Smooth muscle cell (in vitro differentiated cells): Measurements from ENCODE around the gene VAV3. TPM values are rescaled to one million over a fixed set of nuclear protein-coding genes. Genes with fewer than 3 reads are reported as not detected.

Experiments
- DNase-seq: peaks from one replicate; lab custom pipeline; 2025; ENCODE audit not compliant: unreplicated experiment; lab: John Stamatoyannopoulos, UW
- H2AFZ ChIP-seq: fragments of 200-600 bp; sonication (generic); 2 replicates; pipeline ENCODE4 v1.6.0; 2016; ENCODE audit warnings: antibody characterized with exemption, low read depth, mild to moderate bottlenecking
- H3F3A ChIP-seq: fragments of 200-600 bp; sonication (generic); 2 replicates; pipeline ENCODE4 v1.6.0; 2017; ENCODE audit warnings: antibody characterized with exemption, low read depth
- H3K27ac ChIP-seq: fragments of 200-600 bp; sonication (generic); 2 replicates; pipeline ENCODE4 v1.5.1; 2016; ENCODE audit warnings: low read depth, mild to moderate bottlenecking
- H3K27me3 ChIP-seq: fragments of 200-600 bp; sonication (generic); 2 replicates; pipeline ENCODE4 v1.6.1; 2016; ENCODE audit warnings: low read depth, mild to moderate bottlenecking
- H3K36me3 ChIP-seq: fragments of 200-600 bp; sonication (generic); 2 replicates; pipeline ENCODE4 v1.5.1; 2016; ENCODE audit warnings: low read depth
- H3K4me1 ChIP-seq: fragments of 200-600 bp; sonication (generic); 2 replicates; pipeline ENCODE4 v1.5.1; 2016; ENCODE audit warnings: low read depth
- H3K4me2 ChIP-seq: fragments of 200-600 bp; sonication (generic); 2 replicates; pipeline ENCODE4 v1.6.0; 2016; ENCODE audit warnings: mild to moderate bottlenecking
- H3K4me3 ChIP-seq: fragments of 200-600 bp; sonication (generic); 2 replicates; pipeline ENCODE4 v1.5.1; 2016; ENCODE audit warnings: mild to moderate bottlenecking
- H3K79me2 ChIP-seq: fragments of 200-600 bp; sonication (generic); 2 replicates; pipeline ENCODE4 v1.6.0; 2016; ENCODE audit warnings: low read depth, mild to moderate bottlenecking
- H3K9ac ChIP-seq: fragments of 200-600 bp; sonication (generic); 2 replicates; pipeline ENCODE4 v1.6.0; 2016; ENCODE audit warnings: low read depth
- H3K9me3 ChIP-seq: fragments of 200-600 bp; sonication (generic); replicated peaks from 2 replicates; pipeline ENCODE4 v1.5.1; 2016; ENCODE audit warnings: low read depth
- H4K20me1 ChIP-seq: fragments of 200-600 bp; sonication (generic); 2 replicates; pipeline ENCODE4 v1.6.0; 2016; ENCODE audit warnings: low read depth
- WGBS: methylation state at CpG from one replicate; pipeline ENCODE4 v1.1.7; 2016; ENCODE audit warnings: low lambda C conversion rate; 5-methylcytosine and 5-hydroxymethylcytosine counted together
- polyA plus RNA-seq: library from polyadenylated mRNA; unstranded; fragments of >200 nt; fragmentation: Nextera tagmentation; extraction: Ambion mirVana; gene quantifications from 2 replicates; pipeline ENCODE4 v1.2.1, GENCODE V29; 2016
- total RNA-seq: library from RNA; depleted of rRNA; stranded (reverse); fragments of >200 nt; gene quantifications from 2 replicates; pipeline ENCODE4 v1.2.3, GENCODE V29; 2014
- TF ChIP-seq, protein P1 (sequence below): fragments of 200-600 bp; sonication (generic); IDR thresholded peaks from 2 replicates; pipeline ENCODE4 v1.5.1; 2017; ENCODE audit warnings: borderline replicate concordance, mild to moderate bottlenecking, antibody characterized with exemption; ENCODE audit not compliant: insufficient read depth, poor library complexity, severe bottlenecking

Gene VAV3
- total and polyA plus RNA-seq, 2 experiments from 2014 or later = 0.62 to 10.1 TPM

DNA sequence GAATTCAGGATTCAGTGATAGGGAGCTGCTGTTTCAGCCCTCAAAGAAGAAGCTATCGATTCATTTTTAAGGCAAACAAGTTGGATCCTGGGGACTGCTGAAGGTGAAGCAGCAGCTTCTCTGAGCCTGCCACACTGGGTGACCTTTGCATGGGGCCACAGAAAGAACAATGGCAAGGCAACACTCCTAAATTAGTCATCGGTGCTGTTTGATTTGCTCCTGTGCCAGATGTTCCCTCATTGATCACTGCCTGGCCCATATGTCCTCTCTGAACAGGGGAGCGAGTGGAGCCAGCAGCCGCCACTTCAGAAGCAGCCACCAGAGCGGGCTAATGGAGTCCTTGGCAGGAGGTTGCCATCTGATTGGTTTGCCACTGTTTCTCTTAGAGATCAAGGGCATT lies 432.7 kb downstream of the VAV3 start:
- Histone ChIP-seq H3K27me3 (no peaks in the 10 kb centered on the region), H3K4me3 (no peak overlapping the region), H3K4me2 (no peak overlapping the region), H2AFZ (no peak overlapping the region), H3K36me3 (no peaks in the 10 kb centered on the region), H4K20me1 (no peaks in the 10 kb centered on the region), H3F3A (no peaks in the 10 kb centered on the region), H3K9ac (no peak overlapping the region), H3K4me1 (no peaks in the 10 kb centered on the region), H3K79me2 (no peaks in the 10 kb centered on the region), H3K9me3 (no peaks in the 10 kb centered on the region), H3K27ac (no peak overlapping the region)
- WGBS = 94% methylated on average over 5 of the region's 5 CpGs
- DNase-seq = no peak
- TF ChIP-seq, protein P1, sequence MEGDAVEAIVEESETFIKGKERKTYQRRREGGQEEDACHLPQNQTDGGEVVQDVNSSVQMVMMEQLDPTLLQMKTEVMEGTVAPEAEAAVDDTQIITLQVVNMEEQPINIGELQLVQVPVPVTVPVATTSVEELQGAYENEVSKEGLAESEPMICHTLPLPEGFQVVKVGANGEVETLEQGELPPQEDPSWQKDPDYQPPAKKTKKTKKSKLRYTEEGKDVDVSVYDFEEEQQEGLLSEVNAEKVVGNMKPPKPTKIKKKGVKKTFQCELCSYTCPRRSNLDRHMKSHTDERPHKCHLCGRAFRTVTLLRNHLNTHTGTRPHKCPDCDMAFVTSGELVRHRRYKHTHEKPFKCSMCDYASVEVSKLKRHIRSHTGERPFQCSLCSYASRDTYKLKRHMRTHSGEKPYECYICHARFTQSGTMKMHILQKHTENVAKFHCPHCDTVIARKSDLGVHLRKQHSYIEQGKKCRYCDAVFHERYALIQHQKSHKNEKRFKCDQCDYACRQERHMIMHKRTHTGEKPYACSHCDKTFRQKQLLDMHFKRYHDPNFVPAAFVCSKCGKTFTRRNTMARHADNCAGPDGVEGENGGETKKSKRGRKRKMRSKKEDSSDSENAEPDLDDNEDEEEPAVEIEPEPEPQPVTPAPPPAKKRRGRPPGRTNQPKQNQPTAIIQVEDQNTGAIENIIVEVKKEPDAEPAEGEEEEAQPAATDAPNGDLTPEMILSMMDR = no peak

DNA sequence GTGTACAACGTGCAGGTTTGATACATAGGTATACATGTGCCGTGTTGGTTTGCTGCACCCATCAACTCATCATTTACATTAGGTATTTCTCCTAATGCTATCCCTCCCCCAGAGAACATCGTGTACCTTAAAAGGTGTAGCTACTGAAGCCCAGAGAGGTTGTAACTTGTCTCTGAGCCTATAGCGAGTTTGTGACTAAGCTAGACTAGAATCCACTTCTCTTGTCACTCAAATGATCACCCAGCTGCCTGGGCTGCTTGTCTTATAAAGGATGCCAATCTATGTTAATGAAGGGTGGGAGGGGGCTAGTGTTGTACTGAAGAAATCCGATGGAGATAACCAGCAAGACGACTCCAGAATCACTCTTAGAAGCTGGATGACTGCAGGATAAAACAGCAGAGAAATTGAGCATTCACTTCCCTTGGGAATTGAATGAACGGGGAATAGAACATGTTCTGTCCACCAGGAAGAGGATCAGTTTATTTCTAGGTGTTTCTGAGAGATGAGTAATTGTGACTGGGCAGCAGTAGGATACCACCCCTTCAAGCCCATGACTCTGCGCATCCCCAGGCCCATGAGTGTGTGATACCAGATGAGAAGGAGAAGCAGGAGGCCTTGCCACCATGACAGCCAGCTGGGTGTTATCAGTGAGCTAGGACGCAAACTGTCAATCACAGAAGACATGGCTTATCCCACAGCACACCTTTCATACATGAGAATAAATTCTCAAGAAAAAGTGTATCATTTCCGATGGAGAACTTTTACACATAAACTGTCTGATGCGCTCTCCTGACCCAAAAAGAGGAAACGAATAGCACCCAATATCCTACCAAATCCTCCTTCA lies 433.7 kb downstream of the VAV3 start:
- no peaks in the 10 kb centered on the region for H3K9me3 ChIP-seq
- no peak overlapping the region for H2AFZ ChIP-seq
- no peak overlapping the region for H3K4me2 ChIP-seq
- DNase-seq = no peak
- TF ChIP-seq, protein P1 = no peak
- H3K36me3 ChIP-seq = no peaks in the 10 kb centered on the region
- H3K9ac ChIP-seq = peak overlapping the region; percentile 27
- no peaks in the 10 kb centered on the region for H3K79me2 ChIP-seq
- WGBS = 79% methylated on average over 12 of the region's 12 CpGs
- peak overlapping the region; percentile 51 for H3K27ac ChIP-seq
- no peaks in the 10 kb centered on the region for H3K27me3 ChIP-seq
- no peaks in the 10 kb centered on the region for H4K20me1 ChIP-seq
- H3K4me1 ChIP-seq = no peaks in the 10 kb centered on the region
- H3K4me3 ChIP-seq = no peak overlapping the region
- H3F3A ChIP-seq = no peaks in the 10 kb centered on the region

DNA sequence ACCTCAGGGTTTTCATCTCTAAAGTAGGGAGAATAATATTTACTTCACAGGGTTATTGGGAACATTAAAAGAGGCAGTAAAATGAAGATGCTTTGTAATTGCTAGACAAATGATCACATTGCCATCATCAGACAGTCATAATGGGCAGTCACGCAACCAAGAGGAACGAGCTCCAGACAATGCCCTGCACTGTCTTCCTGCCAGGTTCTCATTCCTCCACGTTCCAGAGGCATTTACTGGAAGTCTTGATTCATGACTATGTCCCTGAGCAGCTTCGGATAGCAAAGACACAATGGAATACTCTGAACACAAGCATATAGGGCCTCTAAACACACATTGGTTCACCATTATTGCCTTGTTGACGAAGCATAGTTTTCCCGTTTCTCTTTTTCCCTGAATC lies 434.4 kb downstream of the VAV3 start:
- H3K4me3 ChIP-seq = no peak overlapping the region
- no peaks in the 10 kb centered on the region for H3K27me3 ChIP-seq
- H3K9me3 ChIP-seq = no peaks in the 10 kb centered on the region
- no peaks in the 10 kb centered on the region for H4K20me1 ChIP-seq
- H3K9ac ChIP-seq = peak overlapping the region; percentile 27
- no peaks in the 10 kb centered on the region for H3K4me1 ChIP-seq
- no peaks in the 10 kb centered on the region for H3F3A ChIP-seq
- TF ChIP-seq, protein P1 = no peak
- 56% methylated on average over 6 of the region's 6 CpGs for WGBS
- peak overlapping the region; percentile 51 for H3K27ac ChIP-seq
- no peak overlapping the region for H3K4me2 ChIP-seq
- no peaks in the 10 kb centered on the region for H3K79me2 ChIP-seq
- no peak for DNase-seq
- no peaks in the 10 kb centered on the region for H3K36me3 ChIP-seq
- H2AFZ ChIP-seq = no peak overlapping the region
